GM21786 (cell line): ENCODE results near the gene ZNF521.
A peak's percentile ranks its signal among the peaks of the same experiment; 100 is the strongest.

Experiments used
- ATAC-seq: cut with Tn5 transposase; IDR thresholded peaks from one replicate; pipeline ENCODE4 v1.9.1; 2021; ENCODE audit not compliant: unreplicated experiment

ZNF521 gene

GRCh38 chr18:25171334-25171733, 180.6 kb downstream of the ZNF521 start:
- ATAC-seq: no peak

- no peak for ATAC-seq
Observed at GRCh38 chr18:25170402-25170801, 181.6 kb downstream of the ZNF521 start.

- ATAC-seq: no peak
Observed at GRCh38 chr18:25169701-25170100, 182.3 kb downstream of the ZNF521 start.

GRCh38 chr18:25167612-25168410, 184.2 kb downstream of the ZNF521 start:
- no peak for ATAC-seq

GRCh38 chr18:25166113-25166512, 185.9 kb downstream of the ZNF521 start:
- no peak for ATAC-seq

GRCh38 chr18:25164848-25165811, 186.8 kb downstream of the ZNF521 start:
- peak; percentile 94 for ATAC-seq

GRCh38 chr18:25164211-25164847, 187.6 kb downstream of the ZNF521 start:
- peak; percentile 31 for ATAC-seq

- no peak for ATAC-seq
Observed at GRCh38 chr18:25153426-25153825, 198.5 kb downstream of the ZNF521 start.

- no peak for ATAC-seq
Observed at GRCh38 chr18:25147877-25148488, 204.0 kb downstream of the ZNF521 start.

- ATAC-seq: no peak
Observed at GRCh38 chr18:25146512-25146910, 205.5 kb downstream of the ZNF521 start.

GRCh38 chr18:25145731-25146511, 206.0 kb downstream of the ZNF521 start:
- no peak for ATAC-seq

GRCh38 chr18:25144820-25145219, 207.1 kb downstream of the ZNF521 start:
- no peak for ATAC-seq

GRCh38 chr18:25141886-25142285, 210.1 kb downstream of the ZNF521 start:
- ATAC-seq: no peak

GRCh38 chr18:25141399-25141798, 210.6 kb downstream of the ZNF521 start:
- no peak for ATAC-seq

GRCh38 chr18:25140962-25141308, 211.0 kb downstream of the ZNF521 start:
- ATAC-seq: no peak

- no peak for ATAC-seq
Observed at GRCh38 chr18:25140124-25140961, 211.6 kb downstream of the ZNF521 start.

GRCh38 chr18:25137197-25137472, 214.8 kb downstream of the ZNF521 start:
- ATAC-seq: no peak

- ATAC-seq: no peak
Observed at GRCh38 chr18:25136416-25137196, 215.4 kb downstream of the ZNF521 start.

GRCh38 chr18:25134861-25135260, 217.1 kb downstream of the ZNF521 start:
- ATAC-seq: no peak
